ENCODE measurements around the gene PRDM10.
A peak's percentile ranks its signal among the peaks of the same experiment; 100 is the strongest.

The PRDM10 gene

GRCh38 chr11:129945373-129945772 lies 57.3 kb downstream of the PRDM10 start:
- DNase-seq: no peak

DNA sequence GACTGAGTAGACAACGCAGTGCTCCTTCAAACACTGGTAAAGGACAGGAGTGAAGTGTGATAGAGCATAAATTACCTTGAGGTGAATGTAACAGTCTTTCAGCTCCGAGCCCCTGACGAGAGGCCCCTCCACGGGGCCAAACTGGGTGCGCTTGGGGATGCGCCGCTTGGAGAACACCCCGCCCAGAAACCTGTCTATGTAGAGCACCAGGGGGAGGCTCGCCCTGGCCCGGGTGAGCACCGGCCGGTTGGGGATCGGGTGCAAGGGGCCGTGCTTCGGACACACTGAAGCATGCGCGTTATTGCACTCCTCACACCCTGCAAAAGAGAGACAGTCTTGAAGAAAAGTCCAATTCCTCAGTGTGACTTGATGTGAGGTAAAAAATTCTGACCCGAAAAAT lies 57.9 kb downstream of the PRDM10 start:
- DNase-seq: no peak

GRCh38 chr11:129943036-129943435 lies 59.6 kb downstream of the PRDM10 start:
- DNase-seq: no peak

DNA sequence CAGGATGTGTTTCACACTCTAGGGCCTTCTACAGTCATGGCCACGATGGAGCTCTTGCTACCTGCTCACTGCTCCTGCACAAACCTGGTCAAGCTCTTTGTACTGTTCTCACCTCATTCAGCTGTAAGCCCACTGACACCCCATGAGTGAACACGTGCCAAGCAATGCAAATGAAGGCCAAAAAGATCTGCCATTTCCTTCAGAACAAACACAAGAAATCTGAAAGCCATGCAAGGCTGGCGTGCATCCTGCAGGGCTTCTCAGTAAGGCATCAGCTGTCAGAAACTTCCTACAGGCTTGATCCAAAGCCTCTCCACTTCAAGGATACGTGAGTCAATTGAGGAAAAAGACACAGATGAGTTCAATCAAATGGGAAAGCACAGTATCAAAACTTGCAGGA lies 63.1 kb downstream of the PRDM10 start:
- DNase-seq: no peak

DNA sequence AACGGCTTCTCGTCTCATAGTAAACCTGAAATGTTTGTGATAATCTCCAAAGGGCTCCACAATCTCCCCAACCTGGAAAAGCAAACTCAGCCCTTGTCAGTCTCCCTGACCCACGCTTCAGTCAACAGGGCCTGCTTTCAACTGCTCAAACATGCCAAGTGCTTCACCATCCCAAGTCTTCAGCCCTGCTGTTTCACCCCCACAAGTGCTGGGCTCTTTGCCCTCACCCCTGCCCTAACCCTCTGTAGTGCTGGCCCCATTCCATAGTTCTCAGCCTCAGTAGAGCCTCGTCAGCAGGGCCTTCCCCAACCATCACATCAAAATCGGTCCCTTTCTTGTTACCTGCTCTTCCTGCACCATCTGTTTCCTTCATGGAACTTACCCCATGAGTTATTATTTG lies 63.9 kb downstream of the PRDM10 start:
- DNase-seq: no peak

DNA sequence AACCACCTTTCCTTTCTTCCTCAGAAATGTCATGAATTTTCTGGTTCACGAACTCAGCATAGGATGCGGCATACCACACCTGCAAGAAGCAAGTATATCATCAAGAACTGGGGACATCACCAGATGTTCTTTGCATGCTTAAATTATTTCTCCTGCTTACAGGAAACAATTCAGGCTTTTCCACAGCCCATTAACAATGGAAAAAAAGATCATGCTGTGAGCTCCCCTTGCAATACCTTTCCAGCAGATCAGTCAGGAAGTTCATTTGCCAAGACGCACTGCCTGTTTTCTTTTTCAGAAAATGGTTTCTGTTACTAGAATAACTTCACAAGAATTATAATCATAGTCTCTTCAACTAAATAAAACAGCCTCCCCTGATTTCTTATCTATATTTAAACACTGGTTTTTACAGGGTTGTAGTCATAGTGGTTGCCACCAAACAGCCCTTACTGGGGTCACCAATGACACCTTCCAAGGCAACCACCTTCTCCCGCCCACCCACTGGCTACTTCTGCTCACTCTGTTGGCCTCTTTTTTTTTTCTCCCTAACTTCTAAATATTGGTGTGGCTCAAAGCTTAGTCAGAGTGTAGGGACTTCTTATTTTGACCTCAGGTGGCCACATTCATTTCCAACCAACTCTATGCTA lies 64.9 kb downstream of the PRDM10 start:
- DNase-seq: no peak

DNA sequence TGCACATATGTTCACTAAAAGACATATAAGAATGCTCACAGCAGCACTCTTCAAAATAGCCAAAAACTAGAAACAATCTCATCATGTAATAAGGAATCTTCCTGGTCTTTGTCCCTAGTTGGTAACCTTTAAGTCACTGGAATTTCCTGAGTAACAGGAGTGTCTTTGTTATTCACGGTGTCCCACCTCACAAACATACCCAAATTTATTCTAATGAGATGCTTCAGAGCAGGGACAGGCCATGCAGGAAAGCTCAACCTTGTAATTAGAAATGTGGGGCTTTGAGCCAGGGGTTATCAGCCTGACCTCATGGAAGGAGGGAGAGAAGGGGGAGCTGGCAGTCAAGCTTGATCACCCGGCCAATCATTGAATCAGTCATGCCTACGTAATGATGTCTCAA lies 66.9 kb downstream of the PRDM10 start:
- DNase-seq: no peak

DNA sequence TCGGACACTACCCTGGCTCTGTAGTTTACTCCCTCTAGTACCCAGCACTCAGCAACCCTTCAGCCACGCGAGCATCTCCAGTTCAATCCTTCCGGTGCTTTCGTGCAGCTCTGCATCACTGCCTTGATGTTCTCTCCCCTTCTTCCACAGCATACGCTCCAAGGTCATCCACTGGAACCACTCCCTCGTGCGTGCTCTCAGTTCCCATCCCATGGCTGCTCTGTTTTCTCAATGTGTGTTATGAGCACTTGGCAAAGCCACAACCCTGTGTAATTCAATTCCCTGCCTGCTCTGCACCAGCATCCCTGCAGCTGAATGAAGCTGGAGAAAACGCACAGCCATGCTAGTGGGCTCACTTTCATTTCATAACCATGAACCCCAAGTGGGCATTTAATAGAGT lies 68.7 kb downstream of the PRDM10 start:
- DNase-seq: no peak

- no peak for DNase-seq
These were observed 69.4 kb downstream of the PRDM10 start for GRCh38 chr11:129933262-129933661.

DNA sequence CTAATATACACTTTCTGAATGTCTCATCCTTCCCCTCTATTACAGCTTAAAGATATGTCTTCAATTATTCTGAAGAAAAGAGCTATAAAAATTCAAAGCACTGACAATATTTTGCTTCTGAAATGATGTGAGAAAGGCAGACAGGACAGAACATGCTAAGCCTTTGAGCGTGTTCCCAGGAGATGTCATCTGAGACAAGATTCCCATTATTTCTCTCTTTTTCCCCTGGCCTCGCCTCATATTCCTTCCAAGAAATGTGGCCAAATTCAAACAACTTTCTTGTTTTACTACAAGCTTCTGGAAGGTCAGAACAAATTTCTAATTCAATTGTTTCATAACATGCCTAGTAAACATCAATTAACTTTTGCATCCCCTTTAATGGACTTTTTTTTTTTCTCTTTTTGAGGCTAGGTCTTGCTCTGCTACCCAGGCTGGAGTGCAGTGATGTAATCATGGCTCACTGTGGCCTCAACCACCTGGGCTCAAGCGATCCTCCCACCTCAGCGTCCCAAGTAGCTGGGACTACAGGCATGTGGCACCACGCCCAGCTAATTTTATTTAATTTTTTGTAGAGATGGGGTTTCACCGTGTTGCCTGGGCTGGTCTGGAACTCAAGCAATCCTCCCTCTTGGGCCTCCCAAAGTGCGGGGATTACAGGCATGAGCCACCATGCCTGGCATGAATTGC lies 70.1 kb downstream of the PRDM10 start:
- DNase-seq: no peak

GRCh38 chr11:129930743-129931142 lies 71.9 kb downstream of the PRDM10 start:
- no peak for DNase-seq

DNA sequence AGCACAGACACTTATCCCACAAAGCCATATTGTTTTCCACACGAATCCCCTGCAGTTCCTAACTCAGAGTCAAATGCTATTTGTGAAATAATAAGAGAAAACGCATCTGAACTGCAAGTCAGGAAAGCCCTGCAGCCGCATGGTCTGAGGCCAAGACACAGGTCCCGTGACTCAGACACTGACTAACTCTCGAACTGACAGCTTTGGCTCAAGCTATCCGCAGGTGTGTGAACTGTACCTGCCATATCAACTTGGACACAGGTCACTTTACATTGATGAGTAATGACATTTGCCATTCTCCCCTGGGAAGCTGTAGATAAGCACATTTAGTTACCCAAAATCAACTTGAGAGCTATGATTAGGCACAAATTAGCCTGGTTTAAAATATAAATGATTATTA lies 72.3 kb downstream of the PRDM10 start:
- DNase-seq: no peak

GRCh38 chr11:129929721-129930120 lies 72.9 kb downstream of the PRDM10 start:
- no peak for DNase-seq

GRCh38 chr11:129928923-129929692 lies 73.5 kb downstream of the PRDM10 start:
- no peak for DNase-seq

DNA sequence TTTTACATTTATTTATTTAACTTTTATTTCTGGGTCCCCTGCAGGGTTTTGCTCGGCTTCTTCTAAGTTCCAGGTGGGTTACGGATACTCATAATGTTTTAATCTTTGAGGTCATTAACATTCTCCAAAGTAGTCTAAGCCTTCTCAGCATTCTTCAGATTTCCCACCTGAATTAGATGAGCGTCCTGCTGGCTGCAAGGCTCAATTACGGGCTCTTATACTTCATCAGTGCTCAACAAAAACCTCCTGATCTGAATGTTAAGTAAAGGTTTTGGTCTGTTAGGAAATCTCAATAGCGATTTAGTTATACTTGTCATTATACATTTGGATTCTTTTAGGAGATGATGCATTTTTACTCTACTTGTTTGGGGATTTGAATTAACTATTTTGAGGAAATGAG lies 80.0 kb downstream of the PRDM10 start:
- no peak for DNase-seq

DNA sequence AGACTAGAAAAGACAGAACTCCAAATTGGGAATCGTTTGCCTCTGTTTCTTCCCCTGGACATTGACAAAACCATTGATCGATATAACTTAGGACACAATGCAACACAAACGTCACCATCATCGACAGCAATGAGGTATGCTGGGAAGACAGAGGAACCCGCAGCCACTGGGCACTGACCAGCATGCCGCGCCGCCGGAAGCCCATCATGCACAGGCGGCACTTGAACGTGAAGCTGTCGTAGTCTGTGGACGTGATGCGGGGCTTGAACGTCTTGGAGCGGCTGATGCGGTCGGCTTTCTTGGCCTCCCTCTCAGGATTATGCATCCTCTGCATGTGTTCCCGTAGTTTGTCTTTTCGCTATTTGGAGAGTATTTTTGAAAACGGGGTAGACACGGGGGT lies 84.3 kb downstream of the PRDM10 start:
- DNase-seq: no peak

GRCh38 chr11:129917231-129917630 lies 85.4 kb downstream of the PRDM10 start:
- no peak for DNase-seq

- DNase-seq: no peak
These were observed 91.3 kb downstream of the PRDM10 start for GRCh38 chr11:129911298-129911697.

- DNase-seq: no peak
These were observed 92.3 kb downstream of the PRDM10 start for GRCh38 chr11:129910360-129910759.

- DNase-seq: no peak
These were observed 97.2 kb downstream of the PRDM10 start for GRCh38 chr11:129905402-129905801.

DNA sequence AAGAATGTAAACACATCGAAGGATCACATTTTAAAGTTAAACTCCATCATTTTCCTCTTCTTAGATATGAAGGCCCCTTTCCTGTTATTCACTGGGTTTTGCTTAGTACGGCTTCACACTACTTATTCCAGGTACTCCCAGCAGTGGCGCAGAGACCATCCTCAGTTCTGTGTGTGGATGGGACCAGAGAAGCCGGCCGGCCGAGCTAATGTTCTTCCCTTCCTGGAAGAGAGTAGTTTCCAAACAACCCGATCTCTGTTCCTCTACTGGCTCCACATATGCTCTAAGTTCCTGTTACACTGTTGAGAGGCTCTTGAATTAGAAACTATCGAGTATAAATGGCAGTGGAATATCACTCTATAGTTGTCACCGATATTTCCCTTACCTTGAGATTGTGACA lies 106.6 kb downstream of the PRDM10 start:
- no peak for DNase-seq

- DNase-seq: peak; percentile 86
These were observed 107.3 kb downstream of the PRDM10 start, which contains the start of gene NFRKB for GRCh38 chr11:129895126-129896041. TSS of gene NFRKB (minus strand) at chr11:129895578. CDS start at chr11:129892849, 2,729 bp downstream.

Data from CD4-positive, alpha-beta T cell treated with Interleukin-15 for 1 hour (primary cell).